ENCODE results near the gene CCR5.

The CCR5 gene

GRCh38 chr3:46406788-46407611 lies 36.3 kb downstream of the CCR5 start, which contains the start of the genes CCR5AS and CCRL2:
TSS of gene CCR5AS (minus strand) at chr3:46407066.
TSS of gene CCRL2 (plus strand) at chr3:46407259. CDS start at chr3:46408080, 821 bp downstream.
- Histone ChIP-seq H3K4me1 (ENCODE audit: control insufficient read depth in 2 of 2, insufficient read depth in 2 of 2, low read length in 2 of 2) (peaks cover 33 to 40% of the 10 kb centered on the region in 2 donors), H3K9me3 (ENCODE audit: control insufficient read depth in 2 of 2, low read length in 2 of 2) (no peaks in the 10 kb centered on the region)

GRCh38 chr3:46407970-46408369 lies 37.2 kb downstream of the CCR5 start:
- H3K9ac ChIP-seq (ENCODE audit: low read depth in 1 of 2, low read length in 2 of 2): peak overlapping the region; percentile 84 to 88
- peaks cover 33 to 40% of the 10 kb centered on the region in 2 donors for H3K4me1 ChIP-seq (ENCODE audit: control insufficient read depth in 2 of 2, insufficient read depth in 2 of 2, low read length in 2 of 2)
- peak overlapping the region; percentile 97 to 98 for H3K27ac ChIP-seq (ENCODE audit: low read depth in 2 of 2, low read length in 2 of 2)
- H3K36me3 ChIP-seq (ENCODE audit: control insufficient read depth in 2 of 2, insufficient read depth in 2 of 2, low read length in 2 of 2): peaks cover 0 to 4% of the 10 kb centered on the region in 2 donors
- no peaks in the 10 kb centered on the region for H3K27me3 ChIP-seq (ENCODE audit: control insufficient read depth in 2 of 2, insufficient read depth in 2 of 2, low read length in 2 of 2)
- peak overlapping the region; percentile 79 to 87 for H3K4me3 ChIP-seq (ENCODE audit: low read length in 2 of 2)
- H3K9me3 ChIP-seq (ENCODE audit: control insufficient read depth in 2 of 2, low read length in 2 of 2): no peaks in the 10 kb centered on the region

More at GRCh38 chr3:46406788-46407611, 36.3 kb downstream of the CCR5 start, which contains the start of the genes CCR5AS and CCRL2:
- Histone ChIP-seq H3K36me3 (ENCODE audit: control insufficient read depth in 2 of 2, insufficient read depth in 2 of 2, low read length in 2 of 2) (peaks cover 0 to 4% of the 10 kb centered on the region in 2 donors), H3K9ac (ENCODE audit: low read depth in 1 of 2, low read length in 2 of 2) (peak within 1 kb of the TSS; percentile 84 to 88), H3K27ac (ENCODE audit: low read depth in 2 of 2, low read length in 2 of 2) (peak within 1 kb of the TSS; percentile 97 to 98), H3K27me3 (ENCODE audit: control insufficient read depth in 2 of 2, insufficient read depth in 2 of 2, low read length in 2 of 2) (no peaks in the 10 kb centered on the region), H3K4me3 (ENCODE audit: low read length in 2 of 2) (peak within 1 kb of the TSS; percentile 79 to 87)

- no peak overlapping the region for H3K27ac ChIP-seq (ENCODE audit: low read depth in 2 of 2, low read length in 2 of 2)
- H3K9me3 ChIP-seq (ENCODE audit: control insufficient read depth in 2 of 2, low read length in 2 of 2): no peaks in the 10 kb centered on the region
- peaks cover 33 to 40% of the 10 kb centered on the region in 2 donors for H3K4me1 ChIP-seq (ENCODE audit: control insufficient read depth in 2 of 2, insufficient read depth in 2 of 2, low read length in 2 of 2)
- H3K27me3 ChIP-seq (ENCODE audit: control insufficient read depth in 2 of 2, insufficient read depth in 2 of 2, low read length in 2 of 2): no peaks in the 10 kb centered on the region
- peaks cover 0 to 4% of the 10 kb centered on the region in 2 donors for H3K36me3 ChIP-seq (ENCODE audit: control insufficient read depth in 2 of 2, insufficient read depth in 2 of 2, low read length in 2 of 2)
- H3K9ac ChIP-seq (ENCODE audit: low read depth in 1 of 2, low read length in 2 of 2): no peak overlapping the region
- H3K4me3 ChIP-seq (ENCODE audit: low read length in 2 of 2): no peak overlapping the region
Measured at GRCh38 chr3:46408853-46409252, 38.1 kb downstream of the CCR5 start.

GRCh38 chr3:46409739-46410489 lies 39.2 kb downstream of the CCR5 start:
- H3K27ac ChIP-seq (ENCODE audit: low read depth in 2 of 2, low read length in 2 of 2): no peak overlapping the region

GRCh38 chr3:46410669-46411068 lies 39.9 kb downstream of the CCR5 start:
- peaks cover 0 to 4% of the 10 kb centered on the region in 2 donors for H3K36me3 ChIP-seq (ENCODE audit: control insufficient read depth in 2 of 2, insufficient read depth in 2 of 2, low read length in 2 of 2)
- no peak overlapping the region for H3K4me3 ChIP-seq (ENCODE audit: low read length in 2 of 2)
- no peak overlapping the region for H3K9ac ChIP-seq (ENCODE audit: low read depth in 1 of 2, low read length in 2 of 2)
- no peaks in the 10 kb centered on the region for H3K27me3 ChIP-seq (ENCODE audit: control insufficient read depth in 2 of 2, insufficient read depth in 2 of 2, low read length in 2 of 2)
- H3K9me3 ChIP-seq (ENCODE audit: control insufficient read depth in 2 of 2, low read length in 2 of 2): no peaks in the 10 kb centered on the region
- no peak overlapping the region for H3K27ac ChIP-seq (ENCODE audit: low read depth in 2 of 2, low read length in 2 of 2)
- peaks cover 22 to 27% of the 10 kb centered on the region in 2 donors for H3K4me1 ChIP-seq (ENCODE audit: control insufficient read depth in 2 of 2, insufficient read depth in 2 of 2, low read length in 2 of 2)

More at GRCh38 chr3:46409739-46410489, 39.2 kb downstream of the CCR5 start:
- H3K9ac ChIP-seq (ENCODE audit: low read depth in 1 of 2, low read length in 2 of 2): no peak overlapping the region
- H3K4me3 ChIP-seq (ENCODE audit: low read length in 2 of 2): no peak overlapping the region
- H3K27me3 ChIP-seq (ENCODE audit: control insufficient read depth in 2 of 2, insufficient read depth in 2 of 2, low read length in 2 of 2): no peaks in the 10 kb centered on the region
- H3K36me3 ChIP-seq (ENCODE audit: control insufficient read depth in 2 of 2, insufficient read depth in 2 of 2, low read length in 2 of 2): peaks cover 0 to 4% of the 10 kb centered on the region in 2 donors
- H3K4me1 ChIP-seq (ENCODE audit: control insufficient read depth in 2 of 2, insufficient read depth in 2 of 2, low read length in 2 of 2): peaks cover 29 to 34% of the 10 kb centered on the region in 2 donors
- no peaks in the 10 kb centered on the region for H3K9me3 ChIP-seq (ENCODE audit: control insufficient read depth in 2 of 2, low read length in 2 of 2)

- H3K4me1 ChIP-seq (ENCODE audit: control insufficient read depth in 2 of 2, insufficient read depth in 2 of 2, low read length in 2 of 2): peaks cover 19 to 27% of the 10 kb centered on the region in 2 donors
- no peak overlapping the region for H3K27ac ChIP-seq (ENCODE audit: low read depth in 2 of 2, low read length in 2 of 2)
- H3K27me3 ChIP-seq (ENCODE audit: control insufficient read depth in 2 of 2, insufficient read depth in 2 of 2, low read length in 2 of 2): no peaks in the 10 kb centered on the region
- peaks cover 0 to 4% of the 10 kb centered on the region in 2 donors for H3K36me3 ChIP-seq (ENCODE audit: control insufficient read depth in 2 of 2, insufficient read depth in 2 of 2, low read length in 2 of 2)
- no peak overlapping the region for H3K4me3 ChIP-seq (ENCODE audit: low read length in 2 of 2)
- no peaks in the 10 kb centered on the region for H3K9me3 ChIP-seq (ENCODE audit: control insufficient read depth in 2 of 2, low read length in 2 of 2)
- H3K9ac ChIP-seq (ENCODE audit: low read depth in 1 of 2, low read length in 2 of 2): no peak overlapping the region
Measured at GRCh38 chr3:46411271-46411670, 40.5 kb downstream of the CCR5 start.

GRCh38 chr3:46412786-46413298 lies 42.1 kb downstream of the CCR5 start:
- no peak overlapping the region for H3K9ac ChIP-seq (ENCODE audit: low read depth in 1 of 2, low read length in 2 of 2)
- H3K36me3 ChIP-seq (ENCODE audit: control insufficient read depth in 2 of 2, insufficient read depth in 2 of 2, low read length in 2 of 2): peaks cover 0 to 4% of the 10 kb centered on the region in 2 donors
- H3K27ac ChIP-seq (ENCODE audit: low read depth in 2 of 2, low read length in 2 of 2): no peak overlapping the region
- H3K4me1 ChIP-seq (ENCODE audit: control insufficient read depth in 2 of 2, insufficient read depth in 2 of 2, low read length in 2 of 2): peaks cover 11 to 19% of the 10 kb centered on the region in 2 donors
- no peaks in the 10 kb centered on the region for H3K9me3 ChIP-seq (ENCODE audit: control insufficient read depth in 2 of 2, low read length in 2 of 2)
- H3K27me3 ChIP-seq (ENCODE audit: control insufficient read depth in 2 of 2, insufficient read depth in 2 of 2, low read length in 2 of 2): no peaks in the 10 kb centered on the region
- H3K4me3 ChIP-seq (ENCODE audit: low read length in 2 of 2): no peak overlapping the region

- Histone ChIP-seq H3K27ac (ENCODE audit: low read depth in 2 of 2, low read length in 2 of 2) (no peak overlapping the region), H3K36me3 (ENCODE audit: control insufficient read depth in 2 of 2, insufficient read depth in 2 of 2, low read length in 2 of 2) (peaks cover 0 to 2% of the 10 kb centered on the region in 2 donors), H3K9ac (ENCODE audit: low read depth in 1 of 2, low read length in 2 of 2) (no peak overlapping the region), H3K27me3 (ENCODE audit: control insufficient read depth in 2 of 2, insufficient read depth in 2 of 2, low read length in 2 of 2) (no peaks in the 10 kb centered on the region), H3K4me1 (ENCODE audit: control insufficient read depth in 2 of 2, insufficient read depth in 2 of 2, low read length in 2 of 2) (peaks cover 7 to 12% of the 10 kb centered on the region in 2 donors), H3K9me3 (ENCODE audit: control insufficient read depth in 2 of 2, low read length in 2 of 2) (no peaks in the 10 kb centered on the region), H3K4me3 (ENCODE audit: low read length in 2 of 2) (no peak overlapping the region)
Measured at GRCh38 chr3:46413951-46414350, 43.2 kb downstream of the CCR5 start.

GRCh38 chr3:46414739-46415138 lies 44.0 kb downstream of the CCR5 start:
- Histone ChIP-seq H3K27ac (ENCODE audit: low read depth in 2 of 2, low read length in 2 of 2) (no peak overlapping the region), H3K4me1 (ENCODE audit: control insufficient read depth in 2 of 2, insufficient read depth in 2 of 2, low read length in 2 of 2) (peaks cover 7 to 12% of the 10 kb centered on the region in 2 donors), H3K9me3 (ENCODE audit: control insufficient read depth in 2 of 2, low read length in 2 of 2) (no peaks in the 10 kb centered on the region), H3K27me3 (ENCODE audit: control insufficient read depth in 2 of 2, insufficient read depth in 2 of 2, low read length in 2 of 2) (no peaks in the 10 kb centered on the region), H3K4me3 (ENCODE audit: low read length in 2 of 2) (no peak overlapping the region), H3K36me3 (ENCODE audit: control insufficient read depth in 2 of 2, insufficient read depth in 2 of 2, low read length in 2 of 2) (no peaks in the 10 kb centered on the region), H3K9ac (ENCODE audit: low read depth in 1 of 2, low read length in 2 of 2) (no peak overlapping the region)
